Measurements from ENCODE around the gene PTPRT. TPM values are rescaled to one million over a fixed set of nuclear protein-coding genes. Genes with fewer than 3 reads are reported as not detected.

The PTPRT gene
- total RNA-seq, 1 experiment from 2014 or later = not detected

- Histone ChIP-seq H3K9me3 (ENCODE audit: low read depth, low read length, poor library complexity, severe bottlenecking) (no peaks in the 10 kb centered on the region), H3K27ac (ENCODE audit: low read depth, low read length, poor library complexity, severe bottlenecking) (no peak overlapping the region), H3K27me3 (replicated peaks; ENCODE audit: insufficient read depth, low read depth, low read length, poor library complexity) (peaks cover 9% of the 10 kb centered on the region), H3K4me1 (ENCODE audit: insufficient read depth, low read length, poor library complexity, severe bottlenecking) (no peaks in the 10 kb centered on the region), H3K4me3 (ENCODE audit: low read depth, low read length, poor library complexity, severe bottlenecking) (no peak overlapping the region), H3K36me3 (ENCODE audit: insufficient read depth, low read length, poor library complexity, severe bottlenecking) (no peaks in the 10 kb centered on the region)
- no peak for DNase-seq (ENCODE audit: low spot score)
- BruUV-seq (replicated peaks) = no TSS peak
- intact Hi-C loops (cut with micrococcal nuclease; ENCODE audit: unreplicated experiment) = no loop called here
- TF ChIP-seq EZH2 (IDR thresholded peaks at IDR 0.05; ENCODE audit: borderline replicate concordance, low read depth, low read length, poor library complexity, severe bottlenecking) (no peak), CTCF (conservative IDR thresholded peaks at IDR 0.05; ENCODE audit: low read depth, low read length) (no peak)
- POLR2A ChIA-PET (ENCODE audit: low non-redundant PET) = no interaction called here
- CTCF ChIA-PET = no interaction called here
Measured at GRCh38 chr20:43028470-43028869, 161.2 kb downstream of the PTPRT start.

- Histone ChIP-seq H3K27ac (ENCODE audit: low read depth, low read length, poor library complexity, severe bottlenecking) (no peak overlapping the region), H3K4me3 (ENCODE audit: low read depth, low read length, poor library complexity, severe bottlenecking) (no peak overlapping the region), H3K9me3 (ENCODE audit: low read depth, low read length, poor library complexity, severe bottlenecking) (no peaks in the 10 kb centered on the region), H3K36me3 (ENCODE audit: insufficient read depth, low read length, poor library complexity, severe bottlenecking) (no peaks in the 10 kb centered on the region), H3K27me3 (replicated peaks; ENCODE audit: insufficient read depth, low read depth, low read length, poor library complexity) (no peaks in the 10 kb centered on the region), H3K4me1 (ENCODE audit: insufficient read depth, low read length, poor library complexity, severe bottlenecking) (no peaks in the 10 kb centered on the region)
- DNase-seq (ENCODE audit: low spot score) = no peak
- POLR2A ChIA-PET (ENCODE audit: low non-redundant PET) = no interaction called here
- CTCF ChIA-PET = no interaction called here
- no peak for TF ChIP-seq EZH2 (IDR thresholded peaks at IDR 0.05; ENCODE audit: borderline replicate concordance, low read depth, low read length, poor library complexity, severe bottlenecking)
- BruUV-seq (replicated peaks) = no TSS peak
- intact Hi-C loops (cut with micrococcal nuclease; ENCODE audit: unreplicated experiment) = no loop called here
Measured at GRCh38 chr20:43023836-43024235, 165.9 kb downstream of the PTPRT start.

- CTCF ChIA-PET = no interaction called here
- intact Hi-C loops (cut with micrococcal nuclease; ENCODE audit: unreplicated experiment) = no loop called here
- TF ChIP-seq EZH2 (IDR thresholded peaks at IDR 0.05; ENCODE audit: borderline replicate concordance, low read depth, low read length, poor library complexity, severe bottlenecking) (no peak), CTCF (conservative IDR thresholded peaks at IDR 0.05; ENCODE audit: low read depth, low read length) (no peak)
- no peak for DNase-seq (ENCODE audit: low spot score)
- no peaks in the 10 kb centered on the region for H3K9me3 ChIP-seq (ENCODE audit: low read depth, low read length, poor library complexity, severe bottlenecking)
- no peaks in the 10 kb centered on the region for H3K36me3 ChIP-seq (ENCODE audit: insufficient read depth, low read length, poor library complexity, severe bottlenecking)
- POLR2A ChIA-PET (ENCODE audit: low non-redundant PET) = no interaction called here
- no peak overlapping the region for H3K27ac ChIP-seq (ENCODE audit: low read depth, low read length, poor library complexity, severe bottlenecking)
- no TSS peak for BruUV-seq (replicated peaks)
- no peak overlapping the region for H3K4me3 ChIP-seq (ENCODE audit: low read depth, low read length, poor library complexity, severe bottlenecking)
- no peaks in the 10 kb centered on the region for H3K4me1 ChIP-seq (ENCODE audit: insufficient read depth, low read length, poor library complexity, severe bottlenecking)
- peaks cover 9% of the 10 kb centered on the region for H3K27me3 ChIP-seq (replicated peaks; ENCODE audit: insufficient read depth, low read depth, low read length, poor library complexity)
Measured at GRCh38 chr20:43022568-43022967, 167.1 kb downstream of the PTPRT start.

GRCh38 chr20:43022081-43022480, 167.6 kb downstream of the PTPRT start:
- TF ChIP-seq EZH2 (IDR thresholded peaks at IDR 0.05; ENCODE audit: borderline replicate concordance, low read depth, low read length, poor library complexity, severe bottlenecking) = no peak
- no peak for TF ChIP-seq CTCF (conservative IDR thresholded peaks at IDR 0.05; ENCODE audit: low read depth, low read length)
- ChIA-PET POLR2A (ENCODE audit: low non-redundant PET) (no interaction called here), CTCF (no interaction called here)
- no peak for DNase-seq (ENCODE audit: low spot score)
- intact Hi-C loops (cut with micrococcal nuclease; ENCODE audit: unreplicated experiment) = no loop called here
- no TSS peak for BruUV-seq (replicated peaks)
- peaks cover 14% of the 10 kb centered on the region for H3K27me3 ChIP-seq (replicated peaks; ENCODE audit: insufficient read depth, low read depth, low read length, poor library complexity)
- no peaks in the 10 kb centered on the region for H3K36me3 ChIP-seq (ENCODE audit: insufficient read depth, low read length, poor library complexity, severe bottlenecking)
- H3K4me1 ChIP-seq (ENCODE audit: insufficient read depth, low read length, poor library complexity, severe bottlenecking) = no peaks in the 10 kb centered on the region
- H3K27ac ChIP-seq (ENCODE audit: low read depth, low read length, poor library complexity, severe bottlenecking) = no peak overlapping the region
- no peak overlapping the region for H3K4me3 ChIP-seq (ENCODE audit: low read depth, low read length, poor library complexity, severe bottlenecking)
- H3K9me3 ChIP-seq (ENCODE audit: low read depth, low read length, poor library complexity, severe bottlenecking) = no peaks in the 10 kb centered on the region
